K562 (cell line): ENCODE data around the gene LHPP. TPM values are rescaled to one million over a fixed set of nuclear protein-coding genes. Genes with fewer than 3 reads are reported as not detected.

Experiments used
- ATF2 ChIP-seq: sonication (generic); formaldehyde crosslinking; IDR thresholded peaks from 2 replicates; pipeline ENCODE4 v1.8.1; 2022; ENCODE audit warnings: missing genetic modification reagents
- HES1 ChIP-seq: fragments of 450-650 bp; IDR thresholded peaks from 2 replicates; pipeline ENCODE4 v1.6.1; 2016; ENCODE audit warnings: low read depth, mild to moderate bottlenecking, moderate library complexity
- MCM3 ChIP-seq: fragments of 450-650 bp; IDR thresholded peaks from 2 replicates; pipeline ENCODE4 v1.6.1; 2016
- NCOA2 ChIP-seq, 2 experiments: fragments of 450-650 bp; IDR thresholded peaks; 2 replicates each; pipeline ENCODE4 v1.6.1; 2018; ENCODE audit warnings: mild to moderate bottlenecking in 2 of 2, moderate library complexity in 1 of 2; ENCODE audit not compliant: partially characterized antibody in 2 of 2
- PCBP1 ChIP-seq: fragments of 200-400 bp; formaldehyde crosslinking; IDR thresholded peaks from 2 replicates; pipeline ENCODE4 v1.6.1; 2018; ENCODE audit warnings: mild to moderate bottlenecking, low read depth, low read length; ENCODE audit not compliant: poor library complexity, severe bottlenecking
- PTBP1 ChIP-seq: fragments of 200-400 bp; formaldehyde crosslinking; IDR thresholded peaks from 2 replicates; pipeline ENCODE4 v1.6.1; 2017; ENCODE audit warnings: low read depth, low read length
- SP2 ChIP-seq: IDR thresholded peaks from 2 replicates; pipeline ENCODE4 v1.6.1; 2011; ENCODE audit warnings: mild to moderate bottlenecking, low read depth, low read length, moderate library complexity; ENCODE audit not compliant: poor library complexity, severe bottlenecking; ENCODE audit errors: extremely low read depth
- SRSF9 ChIP-seq: fragments of 200-400 bp; formaldehyde crosslinking; IDR thresholded peaks from 2 replicates; pipeline ENCODE4 v1.6.1; 2017; ENCODE audit warnings: low read depth, low read length, borderline replicate concordance
- SUPT5H ChIP-seq: fragments of 450-650 bp; IDR thresholded peaks from 2 replicates; pipeline ENCODE4 v1.6.1; 2016
- ZNF239 ChIP-seq: fragments of 250-450 bp; sonication (Bioruptor Pico); IDR thresholded peaks from 2 replicates; pipeline ENCODE4 v1.4.0; 2020; ENCODE audit warnings: mild to moderate bottlenecking
- ZNF740 ChIP-seq, 3 experiments: fragments of 200-800 bp in 1 of 3; sonication (Bioruptor generic) in 1 of 3; sonication (generic) in 1 of 3; formaldehyde crosslinking in 1 of 3; IDR thresholded peaks; 2 replicates each; pipeline versions ENCODE4 v1.6.1 to v1.8.0; 2016 to 2022; ENCODE audit warnings: mild to moderate bottlenecking in 2 of 3, missing compliant biosample characterization in 2 of 3, missing genetic modification characterization in 2 of 3, missing genetic modification reagents in 1 of 3
- polyA plus RNA-seq, 8 experiments: library from polyadenylated mRNA; depleted of rRNA in 4 of 8; stranded (reverse) in 5 of 8; unstranded in 3 of 8; fragments of >200 nt; fragmentation: Nextera tagmentation in 2 of 8; fragmentation: Illumina TruSeq in 1 of 8; extraction: Ambion mirVana in 2 of 8; extraction: Trizol in 1 of 8; gene quantifications; 2 replicates each; pipeline versions ENCODE4 v1.2.1 to v1.2.3, GENCODE V29; 2011 to 2014; ENCODE audit warnings: inconsistent platforms in 1 of 8, missing spikeins in 1 of 8
- total RNA-seq, 7 experiments: library from RNA; depleted of rRNA in 6 of 7; stranded (reverse); fragments of >200 nt in 6 of 7; fragmentation: Illumina TruSeq in 2 of 7; extraction: Trizol in 2 of 7; gene quantifications; 2 replicates each; pipeline versions ENCODE4 v1.2.1 to v1.2.3, GENCODE V29; 2011 to 2021; ENCODE audit warnings: low replicate concordance in 1 of 7
- TF ChIP-seq, protein P1 (sequence below): sonication (generic); formaldehyde crosslinking; IDR thresholded peaks from 2 replicates; pipeline ENCODE4 v1.8.1; 2023; ENCODE audit warnings: missing genetic modification reagents, mild to moderate bottlenecking, borderline replicate concordance
- TF ChIP-seq, protein P2 (sequence below), 3 experiments: IDR thresholded peaks in 2 of 3; conservative IDR thresholded peaks in 1 of 3; 2 replicates each; pipeline ENCODE4 v1.5.1; 2011 to 2012; ENCODE audit warnings: low read length in 3 of 3, mild to moderate bottlenecking in 3 of 3, control low read depth in 2 of 3, improper control_type of control experiment in 1 of 3, inconsistent platforms in 1 of 3, low read depth in 1 of 3, mixed read lengths in 1 of 3, moderate library complexity in 1 of 3; ENCODE audit not compliant: insufficient read depth in 2 of 3

The LHPP gene
- total and polyA plus RNA-seq, 9 of the 15 experiments (the other 6 are each of a cell fraction or from before 2014, with no cell fraction given), result 0.34 to 7.4 (median 3.0) TPM

DNA sequence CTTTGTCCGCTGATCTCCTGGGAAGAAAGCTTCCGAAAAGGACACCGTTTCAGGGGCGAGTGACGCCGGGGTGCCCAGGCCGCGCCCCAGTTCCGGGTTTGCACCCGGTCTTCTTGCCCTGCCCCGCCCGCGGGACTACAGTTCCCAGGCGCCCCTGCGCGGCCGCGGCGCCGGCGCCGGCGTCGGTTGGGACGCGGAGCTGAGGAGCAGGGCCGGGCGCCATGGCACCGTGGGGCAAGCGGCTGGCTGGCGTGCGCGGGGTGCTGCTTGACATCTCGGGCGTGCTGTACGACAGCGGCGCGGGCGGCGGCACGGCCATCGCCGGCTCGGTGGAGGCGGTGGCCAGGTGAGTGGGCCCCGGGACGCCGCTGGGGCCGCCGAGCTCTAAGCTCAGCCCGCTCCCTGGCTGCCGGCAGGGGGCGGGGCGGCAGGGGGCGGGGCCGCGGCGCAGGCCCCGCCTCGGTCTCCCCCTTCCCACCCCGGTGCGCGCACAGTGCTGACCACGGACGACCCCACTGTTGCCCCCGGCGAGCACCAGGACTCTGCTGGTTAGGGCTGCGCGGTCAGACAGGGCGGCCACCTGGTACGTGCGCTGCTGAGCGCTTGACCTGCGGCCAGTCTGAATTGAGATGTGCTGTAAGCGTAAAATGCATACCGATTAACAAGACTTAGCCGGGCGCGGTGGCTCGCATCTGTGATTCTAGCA lies at the start of gene LHPP (continued):
- TF ChIP-seq, protein P1, sequence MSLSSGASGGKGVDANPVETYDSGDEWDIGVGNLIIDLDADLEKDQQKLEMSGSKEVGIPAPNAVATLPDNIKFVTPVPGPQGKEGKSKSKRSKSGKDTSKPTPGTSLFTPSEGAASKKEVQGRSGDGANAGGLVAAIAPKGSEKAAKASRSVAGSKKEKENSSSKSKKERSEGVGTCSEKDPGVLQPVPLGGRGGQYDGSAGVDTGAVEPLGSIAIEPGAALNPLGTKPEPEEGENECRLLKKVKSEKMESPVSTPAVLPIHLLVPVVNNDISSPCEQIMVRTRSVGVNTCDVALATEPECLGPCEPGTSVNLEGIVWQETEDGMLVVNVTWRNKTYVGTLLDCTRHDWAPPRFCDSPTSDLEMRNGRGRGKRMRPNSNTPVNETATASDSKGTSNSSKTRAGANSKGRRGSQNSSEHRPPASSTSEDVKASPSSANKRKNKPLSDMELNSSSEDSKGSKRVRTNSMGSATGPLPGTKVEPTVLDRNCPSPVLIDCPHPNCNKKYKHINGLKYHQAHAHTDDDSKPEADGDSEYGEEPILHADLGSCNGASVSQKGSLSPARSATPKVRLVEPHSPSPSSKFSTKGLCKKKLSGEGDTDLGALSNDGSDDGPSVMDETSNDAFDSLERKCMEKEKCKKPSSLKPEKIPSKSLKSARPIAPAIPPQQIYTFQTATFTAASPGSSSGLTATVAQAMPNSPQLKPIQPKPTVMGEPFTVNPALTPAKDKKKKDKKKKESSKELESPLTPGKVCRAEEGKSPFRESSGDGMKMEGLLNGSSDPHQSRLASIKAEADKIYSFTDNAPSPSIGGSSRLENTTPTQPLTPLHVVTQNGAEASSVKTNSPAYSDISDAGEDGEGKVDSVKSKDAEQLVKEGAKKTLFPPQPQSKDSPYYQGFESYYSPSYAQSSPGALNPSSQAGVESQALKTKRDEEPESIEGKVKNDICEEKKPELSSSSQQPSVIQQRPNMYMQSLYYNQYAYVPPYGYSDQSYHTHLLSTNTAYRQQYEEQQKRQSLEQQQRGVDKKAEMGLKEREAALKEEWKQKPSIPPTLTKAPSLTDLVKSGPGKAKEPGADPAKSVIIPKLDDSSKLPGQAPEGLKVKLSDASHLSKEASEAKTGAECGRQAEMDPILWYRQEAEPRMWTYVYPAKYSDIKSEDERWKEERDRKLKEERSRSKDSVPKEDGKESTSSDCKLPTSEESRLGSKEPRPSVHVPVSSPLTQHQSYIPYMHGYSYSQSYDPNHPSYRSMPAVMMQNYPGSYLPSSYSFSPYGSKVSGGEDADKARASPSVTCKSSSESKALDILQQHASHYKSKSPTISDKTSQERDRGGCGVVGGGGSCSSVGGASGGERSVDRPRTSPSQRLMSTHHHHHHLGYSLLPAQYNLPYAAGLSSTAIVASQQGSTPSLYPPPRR, result no peak
- TF ChIP-seq PTBP1 (no peak), SP2 (no peak), ATF2 (CRISPR knock-in tag) (no peak), PCBP1 (no peak), SRSF9 (no peak), ZNF740 (CRISPR knock-in tag; IDR thresholded peaks at IDR 0.05) (no peak), ZNF740 (tag; IDR thresholded peaks at IDR 0.05) (no peak), MCM3 (no peak), ZNF239 (CRISPR knock-in tag) (no peak), HES1 (no peak), NCOA2 (IDR thresholded peaks at IDR 0.05; ENCODE audit: partially characterized antibody in 2 of 2) (no peak), SUPT5H (no peak)
- TF ChIP-seq, protein P2, sequence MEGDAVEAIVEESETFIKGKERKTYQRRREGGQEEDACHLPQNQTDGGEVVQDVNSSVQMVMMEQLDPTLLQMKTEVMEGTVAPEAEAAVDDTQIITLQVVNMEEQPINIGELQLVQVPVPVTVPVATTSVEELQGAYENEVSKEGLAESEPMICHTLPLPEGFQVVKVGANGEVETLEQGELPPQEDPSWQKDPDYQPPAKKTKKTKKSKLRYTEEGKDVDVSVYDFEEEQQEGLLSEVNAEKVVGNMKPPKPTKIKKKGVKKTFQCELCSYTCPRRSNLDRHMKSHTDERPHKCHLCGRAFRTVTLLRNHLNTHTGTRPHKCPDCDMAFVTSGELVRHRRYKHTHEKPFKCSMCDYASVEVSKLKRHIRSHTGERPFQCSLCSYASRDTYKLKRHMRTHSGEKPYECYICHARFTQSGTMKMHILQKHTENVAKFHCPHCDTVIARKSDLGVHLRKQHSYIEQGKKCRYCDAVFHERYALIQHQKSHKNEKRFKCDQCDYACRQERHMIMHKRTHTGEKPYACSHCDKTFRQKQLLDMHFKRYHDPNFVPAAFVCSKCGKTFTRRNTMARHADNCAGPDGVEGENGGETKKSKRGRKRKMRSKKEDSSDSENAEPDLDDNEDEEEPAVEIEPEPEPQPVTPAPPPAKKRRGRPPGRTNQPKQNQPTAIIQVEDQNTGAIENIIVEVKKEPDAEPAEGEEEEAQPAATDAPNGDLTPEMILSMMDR (IDR thresholded peaks at IDR 0.05 in 2 of 3, conservative IDR thresholded peaks at IDR 0.05 in 1 of 3; ENCODE audit: insufficient read depth in 2 of 3, low read depth in 1 of 3, low read length in 3 of 3), result peak in 2 of 3 experiments; percentile 3 to 8; a peak in 1 of 6 replicates
